GM15510 (cell line): Measurements from ENCODE around the gene GRAMD2B.

Experiments used
- POLR2A ChIP-seq: IDR thresholded peaks from 3 replicates; pipeline ENCODE4 v1.6.1; 2011; ENCODE audit warnings: borderline replicate concordance; ENCODE audit not compliant: insufficient read length; ENCODE audit errors: extremely low read depth

GRAMD2B gene

DNA sequence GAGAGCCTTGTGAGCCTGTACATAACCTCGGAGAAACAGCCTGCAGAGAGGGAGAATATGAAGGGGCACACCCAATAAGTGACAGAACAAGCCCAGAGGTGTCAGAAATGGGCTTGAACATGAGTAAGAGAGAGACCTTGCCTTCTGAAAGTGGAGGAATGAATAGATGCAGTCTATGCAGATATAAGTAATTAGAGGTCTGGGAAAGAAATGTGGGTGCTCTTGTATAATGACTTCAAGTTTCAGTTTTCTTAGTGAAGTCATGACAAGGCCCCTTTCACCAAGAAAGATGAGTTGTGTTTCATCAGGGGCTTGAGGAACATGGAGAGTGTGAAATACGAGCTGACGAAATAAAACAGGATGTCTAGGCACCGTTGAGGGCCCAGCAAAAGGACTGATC lies 15.1 kb downstream of the GRAMD2B start:
- TF ChIP-seq POLR2A: no peak

- TF ChIP-seq POLR2A: no peak
Observed at GRCh38 chr5:126438868-126439267, 15.7 kb downstream of the GRAMD2B start.

GRCh38 chr5:126441230-126441629 lies 18.0 kb downstream of the GRAMD2B start:
- no peak for TF ChIP-seq POLR2A

- TF ChIP-seq POLR2A: no peak
Observed at GRCh38 chr5:126443374-126443851, 20.2 kb downstream of the GRAMD2B start.

- TF ChIP-seq POLR2A: no peak
Observed at GRCh38 chr5:126444137-126444536, 20.9 kb downstream of the GRAMD2B start.

DNA sequence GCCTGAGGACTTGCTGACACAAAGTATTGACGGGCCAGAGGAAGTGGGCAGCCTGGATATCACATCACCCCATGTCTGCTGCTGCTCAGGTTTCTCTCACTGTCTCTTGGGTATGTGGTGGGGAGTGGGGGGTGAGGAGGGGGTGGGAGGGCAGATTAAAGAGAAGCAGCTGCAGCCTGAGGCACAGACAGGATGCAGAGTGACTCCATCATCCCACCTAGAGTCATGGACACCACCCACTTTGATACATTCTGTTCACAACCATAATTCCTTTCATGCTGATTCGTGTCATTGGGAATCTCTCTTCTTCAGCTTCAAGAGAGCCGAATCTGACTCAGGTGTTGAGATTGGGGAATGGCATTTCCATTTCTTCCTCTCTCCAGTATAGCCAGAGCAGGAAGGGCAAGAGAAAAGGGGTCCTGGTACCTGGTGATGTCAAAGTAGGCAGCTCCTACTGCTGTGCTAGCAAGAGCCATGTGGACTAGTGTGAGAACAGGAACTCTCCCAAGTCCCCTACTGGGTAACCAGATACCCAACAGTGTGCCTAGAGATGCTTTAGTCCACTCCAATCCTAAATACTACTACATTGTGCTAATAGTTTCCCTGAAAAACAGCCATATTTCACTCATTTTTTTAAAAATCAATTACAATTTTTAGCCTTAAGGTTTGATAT lies 22.4 kb downstream of the GRAMD2B start:
- no peak for TF ChIP-seq POLR2A

DNA sequence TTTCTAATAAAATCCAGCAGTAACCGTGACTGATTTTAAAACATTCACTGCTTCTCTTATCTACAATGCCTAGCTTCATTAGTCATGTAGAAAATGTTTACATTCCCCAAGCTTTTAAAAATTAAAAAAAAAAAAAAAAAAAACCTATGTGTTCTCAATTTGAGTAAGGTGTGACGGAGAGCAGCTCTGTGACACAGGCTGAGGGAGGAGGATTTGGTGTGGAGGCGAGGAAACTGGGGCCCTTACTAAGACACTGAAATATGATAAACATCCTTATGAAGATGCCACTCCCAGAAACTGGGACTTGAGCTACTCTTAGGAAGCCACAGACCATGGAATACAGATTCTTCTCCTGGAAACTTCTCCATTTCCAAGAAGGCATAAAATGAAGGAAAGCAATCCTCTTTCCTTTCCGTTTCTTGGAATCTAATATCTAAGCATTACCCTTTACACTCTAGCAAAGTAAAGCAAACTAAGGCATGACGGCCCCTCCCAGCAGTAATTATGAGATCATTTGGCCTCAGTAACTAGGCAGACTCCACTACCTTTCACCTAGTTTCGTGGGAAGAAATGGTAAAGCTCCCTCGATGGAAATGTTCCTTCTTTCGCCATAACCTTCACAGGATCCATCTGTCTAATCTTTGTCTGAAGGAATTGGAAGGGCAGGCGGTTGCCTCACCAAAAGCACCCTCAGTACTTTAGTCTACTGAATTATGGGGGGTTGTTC lies 23.5 kb downstream of the GRAMD2B start:
- TF ChIP-seq POLR2A: no peak

GRCh38 chr5:126448720-126449119 lies 25.5 kb downstream of the GRAMD2B start:
- TF ChIP-seq POLR2A: no peak

DNA sequence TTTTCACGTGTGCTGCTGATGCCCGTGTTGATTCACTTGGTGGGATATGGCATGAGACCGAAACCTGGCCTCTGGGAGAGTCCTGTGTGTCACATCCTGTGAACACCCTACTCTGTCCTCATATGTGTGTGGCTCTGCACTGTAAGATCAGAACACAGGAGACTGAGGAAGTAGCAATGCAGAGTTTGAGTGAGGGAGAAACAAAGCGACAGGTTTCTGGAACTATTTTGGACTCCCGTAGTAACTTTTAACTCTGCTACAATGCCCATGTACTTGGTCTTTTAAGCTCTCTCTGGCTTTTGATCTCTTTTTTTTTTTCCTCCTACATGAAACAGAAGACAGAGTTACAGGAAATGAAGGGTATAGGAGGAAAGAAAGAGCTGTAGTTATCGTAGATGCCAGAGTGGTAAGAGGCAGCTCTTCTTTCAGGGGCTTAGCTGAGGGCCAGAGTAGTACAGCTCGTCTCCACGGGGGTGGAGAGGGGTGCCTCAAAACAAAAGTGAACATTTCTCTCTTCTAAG lies 26.6 kb downstream of the GRAMD2B start:
- TF ChIP-seq POLR2A: peak; percentile 18

DNA sequence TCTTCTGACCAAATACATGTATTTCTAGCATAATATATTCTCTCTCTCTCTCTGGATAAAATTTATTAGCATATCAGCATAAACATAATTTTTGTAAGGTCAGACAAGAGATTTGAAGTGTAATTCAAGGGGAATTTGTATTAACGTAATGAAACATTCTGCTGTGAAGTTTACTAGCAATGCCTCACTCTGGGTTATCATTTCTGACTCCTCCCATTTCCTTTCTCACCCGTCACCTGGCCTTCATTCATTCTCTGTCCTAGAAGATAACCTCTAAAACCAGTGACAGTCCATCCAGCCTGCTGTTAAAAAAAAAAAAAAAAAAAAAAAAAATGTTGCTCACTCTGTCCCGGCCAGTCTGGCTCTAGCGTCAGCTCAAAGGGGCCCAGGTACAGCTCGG lies 27.1 kb downstream of the GRAMD2B start:
- TF ChIP-seq POLR2A: no peak

- no peak for TF ChIP-seq POLR2A
Observed at GRCh38 chr5:126450907-126451306, 27.7 kb downstream of the GRAMD2B start.

GRCh38 chr5:126452477-126452876 lies 29.3 kb downstream of the GRAMD2B start:
- no peak for TF ChIP-seq POLR2A

DNA sequence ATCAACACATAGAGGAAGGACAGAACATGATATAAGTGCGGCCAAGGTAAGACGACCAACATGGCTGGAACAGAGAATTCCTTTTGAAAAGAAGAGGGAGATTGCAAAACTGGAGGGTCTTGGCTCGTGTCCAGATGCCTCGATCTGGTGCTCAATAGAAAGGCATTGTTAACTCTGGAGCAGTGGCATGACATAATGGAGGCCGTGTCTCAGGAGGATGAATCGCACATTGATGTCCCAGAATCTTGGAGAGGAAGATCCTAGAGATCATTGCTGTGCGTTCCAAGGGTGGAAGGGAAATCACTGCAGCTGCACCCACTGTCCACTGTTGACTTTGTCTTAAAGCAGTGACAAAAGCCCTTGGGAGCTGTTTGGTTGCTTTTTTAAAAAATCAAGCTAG lies 30.9 kb downstream of the GRAMD2B start:
- TF ChIP-seq POLR2A: no peak

DNA sequence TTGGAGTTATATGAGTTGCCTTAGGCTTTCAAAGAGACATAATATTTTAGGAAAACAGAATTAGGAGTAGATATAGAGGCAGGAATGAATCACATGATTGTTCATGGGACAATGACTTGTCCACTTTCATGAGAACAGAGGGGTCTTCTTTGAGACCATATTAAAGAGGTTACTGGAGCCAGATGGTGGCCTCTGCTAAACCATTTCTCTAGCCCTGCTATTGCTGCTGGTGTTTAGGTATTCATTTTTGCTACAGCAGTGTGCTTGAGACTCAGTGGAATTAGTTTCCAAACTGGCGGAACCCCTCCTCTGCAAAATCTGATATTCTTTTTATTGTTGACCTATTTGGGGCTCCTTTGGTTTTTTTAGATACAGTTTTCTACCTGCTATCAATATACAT lies 31.3 kb downstream of the GRAMD2B start:
- no peak for TF ChIP-seq POLR2A

DNA sequence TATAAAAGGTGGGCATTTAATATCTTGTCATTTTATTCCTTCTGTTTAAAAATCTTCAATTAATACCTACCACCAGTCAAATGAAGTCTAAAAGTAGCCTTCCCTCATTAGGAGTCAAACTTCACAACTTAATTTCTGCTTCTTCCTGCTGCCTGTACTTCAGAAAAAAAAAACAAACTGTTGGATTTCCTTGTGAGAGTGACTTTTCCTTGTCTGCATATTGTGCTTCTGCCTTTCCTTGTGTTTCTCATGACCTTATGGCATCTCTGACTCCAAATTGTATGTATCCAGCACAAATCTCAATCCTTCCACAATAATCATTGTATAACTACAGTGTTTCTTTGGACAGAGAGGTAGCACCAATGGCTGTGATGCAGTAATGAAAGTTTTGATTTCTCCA lies 32.1 kb downstream of the GRAMD2B start:
- no peak for TF ChIP-seq POLR2A

DNA sequence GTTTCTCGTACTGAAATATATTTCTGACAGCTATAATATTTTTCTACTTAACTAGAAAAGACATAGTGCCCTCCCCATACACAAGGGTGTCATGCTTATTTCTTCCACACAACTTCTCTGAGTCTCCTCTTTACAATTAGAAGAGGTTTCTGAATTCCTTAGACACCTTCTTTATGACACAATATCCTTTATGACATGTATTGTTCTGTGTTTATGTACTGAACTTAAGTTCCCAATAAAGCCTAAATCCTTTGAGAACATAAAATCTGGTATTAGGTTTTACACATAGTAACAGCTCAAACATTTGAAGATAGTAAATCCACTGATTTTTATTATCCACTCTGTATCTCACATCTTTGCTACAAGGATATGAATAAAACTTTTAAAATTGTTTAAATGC lies 32.5 kb downstream of the GRAMD2B start:
- TF ChIP-seq POLR2A: no peak
